Measurements from ENCODE around the gene RHBDL2. TPM values are rescaled to one million over a fixed set of nuclear protein-coding genes. Genes with fewer than 3 reads are reported as not detected.
A peak's percentile ranks its signal among the peaks of the same experiment; 100 is the strongest.

Gene RHBDL2
- total RNA-seq, 1 experiment from 2014 or later: not detected

- ChIA-PET POLR2A (no interaction called here), CTCF (no interaction called here), RAD21 (ENCODE audit: low non-redundant PET in 1 of 2, low total read pairs in 2 of 2, uncharacterized antibody in 2 of 2, unreplicated experiment in 2 of 2) (no interaction called here)
- H3K4me2 ChIP-seq (ENCODE audit: low read length): no peak overlapping the region
- TF ChIP-seq ZBTB33 (IDR thresholded peaks at IDR 0.05; ENCODE audit: extremely low read depth, insufficient replicate concordance, low read length): no peak
- no peak for TF ChIP-seq ELF1 (IDR thresholded peaks at IDR 0.05; ENCODE audit: borderline replicate concordance, low read depth)
- no peak for TF ChIP-seq POLR2AphosphoS5 (IDR thresholded peaks at IDR 0.05; ENCODE audit: low read depth, low read length)
- no peak for TF ChIP-seq YY1 (IDR thresholded peaks at IDR 0.05; ENCODE audit: extremely low read depth, insufficient replicate concordance, low read depth, low read length)
- TF ChIP-seq FOSL1 (IDR thresholded peaks at IDR 0.05; ENCODE audit: low read depth): no peak
- TF ChIP-seq ZFX (IDR thresholded peaks at IDR 0.05): no peak
- no peak for TF ChIP-seq EZH2phosphoT487 (IDR thresholded peaks at IDR 0.05; ENCODE audit: borderline replicate concordance)
- no peak overlapping the region for H3K9ac ChIP-seq (ENCODE audit: low read length)
- no TSS peak for BruUV-seq (replicated peaks)
- no peak overlapping the region for H3K27ac ChIP-seq (ENCODE audit: low read depth, low read length)
- H2AFZ ChIP-seq (ENCODE audit: low read depth, low read length, poor library complexity, severe bottlenecking): peak overlapping the region; percentile 14
- DNase-seq (ENCODE audit: low read depth, low spot score) (no peak), ATAC-seq (no peak)
- no peaks in the 10 kb centered on the region for H3K9me3 ChIP-seq (ENCODE audit: control insufficient read depth in 1 of 2, insufficient read depth in 1 of 2, low read depth in 1 of 2, low read length in 2 of 2)
- no peaks in the 10 kb centered on the region for H3K36me3 ChIP-seq (ENCODE audit: control insufficient read depth in 1 of 2, insufficient read depth in 2 of 2, low read length in 2 of 2)
- H3K4me3 ChIP-seq (replicated peaks in 1 of 2; ENCODE audit: low read depth in 1 of 2, low read length in 2 of 2): no peak overlapping the region
- no peaks in the 10 kb centered on the region for H3K27me3 ChIP-seq (ENCODE audit: insufficient read depth, low read length)
- no peaks in the 10 kb centered on the region for H3K4me1 ChIP-seq (ENCODE audit: control insufficient read depth in 1 of 2, insufficient read depth in 2 of 2, low read length in 2 of 2)
- no peaks in the 10 kb centered on the region for H4K20me1 ChIP-seq (ENCODE audit: insufficient read depth)
- intact Hi-C loops (cut with micrococcal nuclease): no loop called here
- H3K79me2 ChIP-seq (ENCODE audit: insufficient read depth, low read length): no peaks in the 10 kb centered on the region
- H3K9me2 ChIP-seq (ENCODE audit: insufficient read depth): no peaks in the 10 kb centered on the region
These were observed 48.7 kb downstream of the RHBDL2 start for GRCh38 chr1:38892976-38893375.

GRCh38 chr1:38891753-38892152, 49.9 kb downstream of the RHBDL2 start:
- Histone ChIP-seq H3K4me3 (replicated peaks in 1 of 2; ENCODE audit: low read depth in 1 of 2, low read length in 2 of 2) (no peak overlapping the region), H4K20me1 (ENCODE audit: insufficient read depth) (no peaks in the 10 kb centered on the region), H3K4me2 (ENCODE audit: low read length) (no peak overlapping the region), H3K36me3 (ENCODE audit: control insufficient read depth in 1 of 2, insufficient read depth in 2 of 2, low read length in 2 of 2) (no peaks in the 10 kb centered on the region), H3K27ac (ENCODE audit: low read depth, low read length) (no peak overlapping the region), H3K27me3 (ENCODE audit: insufficient read depth, low read length) (0 out of 2 replicates have a peak, but pooled peaks cover 1% of the 10 kb centered on the region), H3K9me3 (ENCODE audit: control insufficient read depth in 1 of 2, insufficient read depth in 1 of 2, low read depth in 1 of 2, low read length in 2 of 2) (no peaks in the 10 kb centered on the region), H3K9ac (ENCODE audit: low read length) (no peak overlapping the region), H3K4me1 (ENCODE audit: control insufficient read depth in 1 of 2, insufficient read depth in 2 of 2, low read length in 2 of 2) (no peaks in the 10 kb centered on the region), H3K9me2 (ENCODE audit: insufficient read depth) (no peaks in the 10 kb centered on the region), H2AFZ (ENCODE audit: low read depth, low read length, poor library complexity, severe bottlenecking) (no peak overlapping the region), H3K79me2 (ENCODE audit: insufficient read depth, low read length) (no peaks in the 10 kb centered on the region)
- ChIA-PET POLR2A (no interaction called here), CTCF (no interaction called here), RAD21 (ENCODE audit: low non-redundant PET in 1 of 2, low total read pairs in 2 of 2, uncharacterized antibody in 2 of 2, unreplicated experiment in 2 of 2) (no interaction called here)
- DNase-seq (ENCODE audit: low read depth, low spot score) (no peak), ATAC-seq (peak; percentile 74; the same call in 1 of the 2 replicates)
- intact Hi-C loops (cut with micrococcal nuclease): no loop called here
- TF ChIP-seq CTCF (IDR thresholded peaks at IDR 0.05 in 2 of 3, conservative IDR thresholded peaks at IDR 0.05 in 1 of 3; ENCODE audit: borderline replicate concordance in 1 of 3, insufficient read depth in 1 of 3, low read depth in 2 of 3, low read length in 2 of 3): peak in 2 of 3 experiments; percentile 26 to 37; a peak in 4 of 6 replicates
- TF ChIP-seq ATF3 (IDR thresholded peaks at IDR 0.05): no peak
- TF ChIP-seq POLR2A (IDR thresholded peaks at IDR 0.05; ENCODE audit: borderline replicate concordance, extremely low read depth, insufficient read depth, insufficient read length): no peak
- peak; percentile 28; the same call in 1 of the 2 replicates for TF ChIP-seq RAD21 (IDR thresholded peaks at IDR 0.05; ENCODE audit: low read depth)
- no peak for TF ChIP-seq EGR1 (IDR thresholded peaks at IDR 0.05; ENCODE audit: low read depth)
- TF ChIP-seq ZBTB33 (IDR thresholded peaks at IDR 0.05; ENCODE audit: extremely low read depth, insufficient replicate concordance, low read length): no peak
- no peak for TF ChIP-seq TCF7L2 (IDR thresholded peaks at IDR 0.05; ENCODE audit: borderline replicate concordance, extremely low read depth, insufficient read depth, insufficient read length)
- TF ChIP-seq ELF1 (IDR thresholded peaks at IDR 0.05; ENCODE audit: borderline replicate concordance, low read depth): no peak
- no TSS peak for BruUV-seq (replicated peaks)
